VCaP (cell line): Measurements from ENCODE around the gene ACRBP.

ENCODE experiments used
- H3K27ac ChIP-seq: fragments of 450-650 bp; 2 replicates; pipeline ENCODE4 v1.5.1; 2017
- CTCF ChIP-seq: fragments of 450-650 bp; conservative IDR thresholded peaks from 2 replicates; pipeline ENCODE4 v1.5.1; 2017; ENCODE audit warnings: mild to moderate bottlenecking, moderate library complexity

ACRBP gene

GRCh38 chr12:6626654-6627283 is 20.5 kb downstream of the ACRBP start:
- no peak overlapping the region for H3K27ac ChIP-seq
- TF ChIP-seq CTCF = no peak

- H3K27ac ChIP-seq = no peak overlapping the region
- TF ChIP-seq CTCF = no peak
Observed at GRCh38 chr12:6620885-6621274, 26.4 kb downstream of the ACRBP start.

- no peak for TF ChIP-seq CTCF
- H3K27ac ChIP-seq = no peak overlapping the region
Observed at GRCh38 chr12:6620137-6620884, 26.9 kb downstream of the ACRBP start.

GRCh38 chr12:6618483-6619225 is 28.6 kb downstream of the ACRBP start:
- no peak overlapping the region for H3K27ac ChIP-seq
- no peak for TF ChIP-seq CTCF

- no peak for TF ChIP-seq CTCF
- no peak overlapping the region for H3K27ac ChIP-seq
Observed at GRCh38 chr12:6615802-6616201, 31.4 kb downstream of the ACRBP start.

- TF ChIP-seq CTCF = no peak
- peak overlapping the region; percentile 72 for H3K27ac ChIP-seq
Observed at GRCh38 chr12:6614513-6615172, 32.6 kb downstream of the ACRBP start.
